NT2/D1 (cell line): ENCODE measurements around the gene ZNF474.

Experiments used
- SUZ12 ChIP-seq: IDR thresholded peaks from 2 replicates; pipeline ENCODE4 v1.6.1; 2011; ENCODE audit not compliant: insufficient read length, insufficient read depth; ENCODE audit errors: extremely low read depth
- YY1 ChIP-seq: IDR thresholded peaks from 2 replicates; pipeline ENCODE4 v1.6.1; 2011; ENCODE audit not compliant: insufficient read length, insufficient read depth
- ZNF274 ChIP-seq: IDR thresholded peaks from 2 replicates; pipeline ENCODE4 v1.6.1; 2011; ENCODE audit warnings: mild to moderate bottlenecking, low read depth, low read length

GRCh38 chr5:122095158-122095557 is 34.2 kb upstream of the ZNF474 start:
- no peak for TF ChIP-seq YY1
- TF ChIP-seq ZNF274: no peak
- TF ChIP-seq SUZ12: no peak
